Ovary (tissue), 3 donors: ENCODE data around the gene OR6N2.

Experiments used
- EP300 ChIP-seq: sonication (generic); formaldehyde crosslinking; IDR thresholded peaks from one replicate; pipeline ENCODE4 v1.6.1; 2017; ENCODE audit warnings: antibody characterized with exemption
- TF ChIP-seq, protein P1 (sequence below), 3 donors: fragments of 450-650 bp in 2 of 3; fragments of 200-600 bp in 1 of 3; IDR thresholded peaks; one replicate each; pipeline versions ENCODE4 v1.5.1 to v1.8.0; 2016 to 2022; ENCODE audit warnings: antibody characterized with exemption in 3 of 3, mild to moderate bottlenecking in 1 of 3
- donor health status: DM: no; HTN: no; CAD: no.

GRCh38 chr1:158754420-158754819 lies 26.6 kb downstream of the OR6N2 start, which contains the start of gene OR6K6:
- TF ChIP-seq, protein P1, sequence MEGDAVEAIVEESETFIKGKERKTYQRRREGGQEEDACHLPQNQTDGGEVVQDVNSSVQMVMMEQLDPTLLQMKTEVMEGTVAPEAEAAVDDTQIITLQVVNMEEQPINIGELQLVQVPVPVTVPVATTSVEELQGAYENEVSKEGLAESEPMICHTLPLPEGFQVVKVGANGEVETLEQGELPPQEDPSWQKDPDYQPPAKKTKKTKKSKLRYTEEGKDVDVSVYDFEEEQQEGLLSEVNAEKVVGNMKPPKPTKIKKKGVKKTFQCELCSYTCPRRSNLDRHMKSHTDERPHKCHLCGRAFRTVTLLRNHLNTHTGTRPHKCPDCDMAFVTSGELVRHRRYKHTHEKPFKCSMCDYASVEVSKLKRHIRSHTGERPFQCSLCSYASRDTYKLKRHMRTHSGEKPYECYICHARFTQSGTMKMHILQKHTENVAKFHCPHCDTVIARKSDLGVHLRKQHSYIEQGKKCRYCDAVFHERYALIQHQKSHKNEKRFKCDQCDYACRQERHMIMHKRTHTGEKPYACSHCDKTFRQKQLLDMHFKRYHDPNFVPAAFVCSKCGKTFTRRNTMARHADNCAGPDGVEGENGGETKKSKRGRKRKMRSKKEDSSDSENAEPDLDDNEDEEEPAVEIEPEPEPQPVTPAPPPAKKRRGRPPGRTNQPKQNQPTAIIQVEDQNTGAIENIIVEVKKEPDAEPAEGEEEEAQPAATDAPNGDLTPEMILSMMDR (IDR thresholded peaks at IDR 0.05), result no peak
- no peak for TF ChIP-seq EP300
